Measurements from ENCODE around the gene USH2A.

DNA sequence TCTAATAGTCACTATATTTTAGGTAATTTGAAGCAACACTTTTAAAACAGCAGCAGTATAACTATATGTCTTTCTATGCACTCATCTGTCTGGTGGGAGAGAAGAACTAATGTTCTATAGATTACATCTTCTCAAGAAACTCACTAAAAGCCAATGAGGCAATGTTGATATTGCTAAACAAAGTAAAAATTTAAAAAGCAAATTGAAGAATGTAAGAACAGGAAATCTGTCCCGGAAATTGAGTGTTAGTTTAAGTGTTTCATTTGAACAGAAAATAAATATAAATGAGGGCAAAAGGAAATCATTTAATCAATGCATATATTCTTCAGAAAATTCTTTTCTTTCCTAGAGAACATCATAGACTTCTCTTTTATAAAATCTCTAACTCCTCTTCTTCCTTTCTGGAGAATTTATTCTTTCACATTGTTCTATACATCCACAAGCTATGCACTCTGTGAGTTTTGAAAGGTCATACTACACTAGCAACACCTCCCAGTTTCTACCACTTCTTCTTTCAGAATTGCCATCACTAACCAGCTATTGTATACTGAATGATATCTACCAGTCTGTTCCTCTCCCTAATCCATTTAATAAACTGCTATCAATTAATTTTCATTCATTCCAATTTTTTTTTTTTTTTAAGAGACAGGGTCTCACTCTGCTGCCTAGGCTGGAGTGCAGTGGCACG, 153.0 kb downstream of the USH2A start:
- TF ChIP-seq, protein P1, sequence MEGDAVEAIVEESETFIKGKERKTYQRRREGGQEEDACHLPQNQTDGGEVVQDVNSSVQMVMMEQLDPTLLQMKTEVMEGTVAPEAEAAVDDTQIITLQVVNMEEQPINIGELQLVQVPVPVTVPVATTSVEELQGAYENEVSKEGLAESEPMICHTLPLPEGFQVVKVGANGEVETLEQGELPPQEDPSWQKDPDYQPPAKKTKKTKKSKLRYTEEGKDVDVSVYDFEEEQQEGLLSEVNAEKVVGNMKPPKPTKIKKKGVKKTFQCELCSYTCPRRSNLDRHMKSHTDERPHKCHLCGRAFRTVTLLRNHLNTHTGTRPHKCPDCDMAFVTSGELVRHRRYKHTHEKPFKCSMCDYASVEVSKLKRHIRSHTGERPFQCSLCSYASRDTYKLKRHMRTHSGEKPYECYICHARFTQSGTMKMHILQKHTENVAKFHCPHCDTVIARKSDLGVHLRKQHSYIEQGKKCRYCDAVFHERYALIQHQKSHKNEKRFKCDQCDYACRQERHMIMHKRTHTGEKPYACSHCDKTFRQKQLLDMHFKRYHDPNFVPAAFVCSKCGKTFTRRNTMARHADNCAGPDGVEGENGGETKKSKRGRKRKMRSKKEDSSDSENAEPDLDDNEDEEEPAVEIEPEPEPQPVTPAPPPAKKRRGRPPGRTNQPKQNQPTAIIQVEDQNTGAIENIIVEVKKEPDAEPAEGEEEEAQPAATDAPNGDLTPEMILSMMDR (IDR thresholded peaks at IDR 0.05; ENCODE audit: low read length), result no peak
- TF ChIP-seq EZH2phosphoT487 (IDR thresholded peaks at IDR 0.05; ENCODE audit: low read length), result no peak
